Cardiac atrium fibroblast (primary cell): ENCODE results near the gene RPS18. TPM values are rescaled to one million over a fixed set of nuclear protein-coding genes. Genes with fewer than 3 reads are reported as not detected.

Source experiments
- total RNA-seq: library from RNA; depleted of rRNA; stranded (reverse); fragments of >200 nt; gene quantifications from 2 replicates; pipeline ENCODE4 v1.2.3, GENCODE V29; 2015

The RPS18 gene
- 4,152 and 5,581 TPM in 2 replicates for total RNA-seq

DNA sequence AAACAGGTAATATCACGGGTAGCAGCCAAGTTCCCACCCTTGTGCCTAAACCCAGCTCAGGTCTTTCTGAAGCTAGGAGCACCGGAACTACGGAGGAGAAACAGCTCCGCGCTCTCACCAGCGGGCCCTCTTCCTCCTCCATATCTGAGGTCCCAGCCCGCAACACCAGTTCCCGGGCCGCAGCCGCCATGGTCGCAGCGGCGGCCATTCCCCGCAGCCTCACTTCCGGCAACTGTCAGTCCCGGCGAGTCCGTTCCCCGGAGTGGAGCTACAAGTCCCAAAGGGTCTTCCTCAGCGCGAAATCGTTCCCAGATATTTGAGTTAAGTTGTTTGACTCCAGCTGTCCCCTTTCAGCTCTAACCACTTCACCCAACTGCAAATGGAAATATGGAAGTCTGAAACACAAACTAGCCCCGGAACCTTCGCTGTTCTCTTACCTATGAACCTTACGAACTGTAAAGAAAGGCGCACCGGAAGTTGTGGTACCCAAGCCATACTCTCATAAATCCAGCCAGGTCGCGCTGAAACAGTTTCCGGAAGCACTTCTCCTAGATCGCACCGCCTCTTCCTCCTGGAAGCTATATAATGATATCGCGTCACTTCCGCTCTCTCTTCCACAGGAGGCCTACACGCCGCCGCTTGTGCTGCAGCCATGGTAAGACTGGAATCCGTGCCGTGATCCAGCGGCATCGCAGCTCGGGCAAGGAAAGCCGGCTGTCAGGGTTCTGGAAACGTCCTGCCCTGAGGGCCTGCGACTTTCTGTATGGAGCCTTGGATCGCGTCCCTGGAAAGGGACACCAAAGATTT lies at the start of gene RPS18, which contains the start of gene VPS52:
RPS18 (plus strand) TSS at position 608 of the 807 bp plus-strand sequence; CDS start at position 653, 45 bp downstream.
VPS52 (minus strand) TSS at position 409 of the 807 bp plus-strand sequence; CDS start at position 208, 201 bp downstream.

DNA sequence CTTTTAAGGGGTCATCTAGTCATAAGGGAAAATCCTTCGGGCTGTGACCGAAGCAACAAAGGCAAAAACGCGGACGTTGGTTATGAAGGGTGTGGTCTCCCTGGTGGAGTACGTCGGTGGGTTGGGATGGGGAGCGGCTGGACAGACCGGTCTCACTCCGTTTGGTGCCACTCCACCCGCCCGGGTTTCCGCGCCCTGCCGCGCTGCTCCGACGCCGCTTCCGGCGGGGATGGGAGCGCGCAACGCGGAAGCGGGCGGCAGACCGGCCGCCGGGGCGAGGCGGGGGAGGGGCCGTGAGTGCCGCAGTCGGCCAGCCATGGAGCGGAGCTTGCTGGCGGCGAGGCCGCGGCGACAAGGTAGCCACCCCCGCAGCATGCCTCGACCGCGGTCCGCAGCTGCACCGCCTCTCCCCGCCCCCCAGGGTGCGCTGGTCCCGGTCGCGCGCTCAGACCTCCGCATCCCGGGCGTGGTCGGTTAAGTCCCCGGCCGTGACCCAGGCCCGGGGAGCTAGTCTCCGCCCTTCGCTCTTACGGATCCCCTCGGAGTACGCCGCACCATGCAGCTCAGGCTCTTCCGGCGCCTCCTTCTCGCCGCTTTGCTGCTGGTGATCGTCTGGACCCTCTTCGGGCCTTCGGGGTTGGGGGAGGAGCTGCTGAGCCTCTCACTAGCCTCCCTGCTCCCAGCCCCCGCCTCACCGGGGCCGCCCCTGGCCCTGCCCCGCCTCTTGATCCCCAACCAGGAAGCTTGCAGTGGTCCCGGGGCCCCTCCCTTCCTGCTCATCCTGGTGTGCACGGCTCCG lies 5.2 kb downstream of the RPS18 start, which contains the start of gene B3GALT4:
B3GALT4 (plus strand) TSS at position 260 of the 799 bp plus-strand sequence; CDS start at position 557, 297 bp downstream.

DNA sequence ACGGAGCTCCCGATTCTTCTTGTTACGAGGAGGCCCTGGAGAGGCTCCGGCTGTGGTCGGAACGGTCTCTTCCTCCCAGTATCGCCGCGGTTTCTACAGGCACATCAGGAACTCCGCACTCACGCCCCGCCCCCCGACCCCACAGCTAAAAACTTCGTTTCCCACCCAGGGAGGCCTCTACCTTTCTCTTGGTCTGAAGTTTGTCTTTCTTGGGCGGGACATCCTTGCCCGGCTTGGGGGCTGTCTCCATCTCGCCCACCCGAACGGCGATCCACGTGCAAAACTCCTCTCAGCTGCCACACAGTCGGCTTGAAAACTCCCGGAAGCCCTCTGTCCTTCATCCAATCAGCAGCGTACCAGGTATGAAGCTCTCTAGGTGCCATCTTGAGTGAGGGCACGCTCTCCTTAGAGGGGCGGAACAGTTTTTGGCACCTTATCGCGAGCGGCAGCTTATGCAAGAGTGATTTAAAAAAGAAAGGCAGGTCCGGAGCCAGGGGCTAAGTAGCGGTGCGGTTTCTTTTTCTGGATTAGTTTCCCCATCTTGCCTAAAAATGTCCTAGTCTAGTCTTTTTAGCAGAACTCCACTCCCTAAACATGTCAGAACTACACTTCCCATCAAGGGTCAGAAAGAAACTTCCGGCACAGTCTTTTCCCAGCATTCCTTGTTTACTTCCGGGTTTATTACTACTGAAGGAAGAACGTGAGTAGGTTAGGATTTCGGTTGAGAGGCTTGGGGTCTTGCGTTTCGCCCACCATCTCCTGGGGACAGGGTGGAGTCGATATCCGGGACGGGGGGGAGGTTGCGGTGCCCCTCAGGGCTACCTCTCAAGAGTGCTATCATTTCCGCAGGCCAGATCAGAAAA lies 17.3 kb downstream of the RPS18 start, which contains the start of the genes PFDN6 and WDR46:
PFDN6 (plus strand) TSS at position 681 of the 863 bp plus-strand sequence. CDS start 256 bp downstream, outside the sequence.
WDR46 (minus strand) TSS at position 319 of the 863 bp plus-strand sequence; CDS start at position 250, 69 bp downstream.

DNA sequence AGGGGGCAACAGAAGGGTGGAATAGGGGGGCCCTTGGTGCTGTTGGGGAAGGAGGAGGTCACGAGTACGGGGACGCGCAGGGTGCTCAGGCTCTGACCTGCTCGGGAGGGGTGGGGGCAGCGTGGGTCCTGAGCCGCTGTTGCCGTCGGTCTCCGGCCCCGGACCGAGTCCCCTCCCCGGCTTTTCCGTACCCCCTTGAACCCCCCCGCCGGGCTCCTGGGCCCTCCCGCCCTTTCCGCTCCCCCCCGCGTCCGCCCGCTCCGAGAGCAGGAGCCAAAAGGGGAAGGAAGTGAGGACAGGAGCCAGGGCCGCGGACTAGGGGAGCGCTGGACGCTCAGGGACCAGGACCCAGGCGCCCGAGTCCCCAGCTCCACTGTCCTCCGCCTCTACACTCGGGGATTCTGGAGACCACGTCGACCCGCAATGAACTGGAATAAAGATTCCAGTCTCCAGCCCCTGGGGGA lies 26.9 kb downstream of the RPS18 start, which contains the start of gene RGL2:
RGL2 (minus strand) TSS at position 170 of the 464 bp plus-strand sequence. CDS start 332 bp downstream, outside the sequence.

DNA sequence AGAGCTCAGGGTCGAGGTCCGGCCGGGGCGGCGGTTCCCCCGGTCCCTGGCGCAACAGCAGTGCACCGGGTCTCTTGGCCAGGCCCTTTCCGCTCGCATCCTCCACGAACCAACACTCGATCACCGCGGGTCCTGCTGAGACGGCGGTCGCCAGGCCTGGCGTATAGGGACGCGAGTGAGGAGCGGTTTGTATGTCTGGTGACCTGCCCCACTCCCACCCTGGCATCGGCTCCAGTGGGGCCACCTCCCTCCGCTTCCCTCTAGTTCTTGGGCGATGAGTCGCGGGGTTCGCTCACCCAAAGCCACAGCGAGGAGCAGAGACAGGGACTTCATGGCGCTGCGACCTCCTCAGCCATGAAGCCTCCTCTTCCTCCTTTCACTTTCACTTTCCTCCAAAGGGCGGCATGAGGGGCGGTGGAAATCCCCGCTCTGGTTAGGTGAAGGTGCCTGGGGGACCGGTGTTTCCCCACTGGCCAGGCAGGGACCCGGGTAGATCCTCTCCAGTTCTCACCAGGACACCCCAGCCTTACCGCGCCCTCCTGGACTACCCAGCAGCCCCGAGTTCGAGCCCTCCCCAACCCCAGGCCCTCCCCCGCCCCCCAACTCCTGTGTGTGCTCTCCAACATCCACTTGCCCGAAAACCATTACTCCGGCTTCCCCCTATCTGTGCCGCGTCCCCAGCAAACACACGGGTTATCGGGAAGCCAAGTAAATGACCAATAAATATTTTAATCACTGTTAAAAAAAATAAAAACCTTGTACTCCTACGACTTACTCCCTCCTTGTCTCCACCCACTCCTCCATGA lies 42.0 kb downstream of the RPS18 start, which contains the start of gene TAPBP:
TAPBP (minus strand) TSS at position 370 of the 806 bp plus-strand sequence; CDS start at position 333, 37 bp downstream.

DNA sequence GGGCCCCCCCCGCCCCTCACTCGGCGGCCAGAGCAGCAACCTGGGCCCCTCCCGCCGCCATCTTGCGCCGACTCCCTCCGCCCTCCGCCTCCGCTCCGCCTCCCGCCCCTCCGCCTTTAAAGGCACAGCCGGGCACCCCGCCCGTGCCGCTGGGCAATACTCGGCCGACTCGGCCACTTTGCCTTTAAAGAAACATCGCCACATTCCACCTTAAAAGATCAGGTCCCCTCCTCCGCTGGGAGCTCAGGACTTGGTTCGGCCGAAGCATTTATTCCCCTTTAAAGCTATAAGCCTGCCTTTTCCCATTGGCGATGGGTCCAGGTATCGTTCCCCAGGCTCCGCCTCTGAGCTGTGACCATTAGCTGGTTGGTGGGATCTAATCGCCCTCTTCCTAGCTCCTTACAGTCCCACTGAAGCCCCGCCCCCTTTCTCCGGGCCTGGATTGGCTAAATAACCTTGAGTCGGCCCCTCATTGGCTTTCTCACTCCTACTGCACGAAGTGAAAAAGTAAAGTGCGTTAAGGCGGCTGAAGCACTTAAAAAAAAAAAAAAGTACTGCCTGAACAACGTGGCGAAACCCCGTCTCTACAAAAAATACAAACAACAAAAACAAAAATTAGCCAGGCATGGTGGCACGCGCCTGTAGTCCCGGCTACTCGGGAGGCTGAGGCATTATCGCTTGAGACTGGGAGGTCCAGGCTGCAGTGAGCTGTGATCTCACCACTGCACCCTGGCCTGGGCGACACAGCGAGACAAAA lies 46.0 kb downstream of the RPS18 start, which contains the start of gene ZBTB22:
ZBTB22 (minus strand) TSS at position 76 of the 757 bp plus-strand sequence. CDS start 828 bp downstream, outside the sequence.

Other genes starting within 250 kb of the RPS18 start
- gene HLA-DPA1, start 198.4 kb upstream of the RPS18 start, total RNA-seq: 1.4 and 1.6 TPM in 2 replicates
- gene HLA-DPB1, start 196.1 kb upstream of the RPS18 start, total RNA-seq: 12.1 and 27.1 TPM in 2 replicates
- gene COL11A2, start 79.6 kb upstream of the RPS18 start, total RNA-seq: 0.16 and 0.18 TPM in 2 replicates
- 15.1 and 23.3 TPM in 2 replicates for gene RXRB, start 71.4 kb upstream of the RPS18 start, total RNA-seq
- gene SLC39A7, start 71.2 kb upstream of the RPS18 start, total RNA-seq: 166 and 183 TPM in 2 replicates
- 3.1 and 9.0 TPM in 2 replicates for gene HSD17B8, start 67.4 kb upstream of the RPS18 start, total RNA-seq
- 9.9 and 12.6 TPM in 2 replicates for gene RING1, start 63.6 kb upstream of the RPS18 start, total RNA-seq
- 28.2 and 40.2 TPM in 2 replicates for gene VPS52, start 199 bp upstream of the RPS18 start, total RNA-seq
- 2.3 and 3.6 TPM in 2 replicates for gene B3GALT4, start 5.0 kb downstream of the RPS18 start, total RNA-seq
- gene WDR46, start 17.2 kb downstream of the RPS18 start, total RNA-seq: 44.2 and 59.8 TPM in 2 replicates
- gene PFDN6, start 17.5 kb downstream of the RPS18 start, total RNA-seq: 48.1 and 49.3 TPM in 2 replicates
- gene RGL2, start 26.9 kb downstream of the RPS18 start, total RNA-seq: 31.4 and 36.6 TPM in 2 replicates
- 63.7 and 110 TPM in 2 replicates for gene TAPBP, start 42.0 kb downstream of the RPS18 start, total RNA-seq
- 15.9 and 19.0 TPM in 2 replicates for gene ZBTB22, start 45.7 kb downstream of the RPS18 start, total RNA-seq
- 41.7 and 42.3 TPM in 2 replicates for gene DAXX, start 50.9 kb downstream of the RPS18 start, total RNA-seq
- gene KIFC1, start 119.7 kb downstream of the RPS18 start, total RNA-seq: 6.0 and 6.8 TPM in 2 replicates
- gene PHF1, start 138.9 kb downstream of the RPS18 start, total RNA-seq: 23.5 and 23.8 TPM in 2 replicates
- 134 and 151 TPM in 2 replicates for gene CUTA, start 146.0 kb downstream of the RPS18 start, total RNA-seq
- gene SYNGAP1, start 148.0 kb downstream of the RPS18 start, total RNA-seq: 2.9 and 3.7 TPM in 2 replicates
- gene ZBTB9, start 182.5 kb downstream of the RPS18 start, total RNA-seq: 3.1 and 3.2 TPM in 2 replicates